Caco-2 (cell line): ENCODE measurements around the gene HACD1. TPM values are rescaled to one million over a fixed set of nuclear protein-coding genes. Genes with fewer than 3 reads are reported as not detected.

Experiments
- BruUV-seq: library from RNA; stranded (reverse); fragments of 400-500 nt; replicated peaks from 2 replicates; lab custom pipeline; 2021; lab: Mats Ljungman, UMichigan
- CTCF ChIA-PET: fragments of 300-600 bp; sonication (Branson Sonifier 250); formaldehyde crosslinking; loops from one replicate; lab custom pipeline; 2022; ENCODE audit warnings: antibody characterized with exemption; lab: Charles Lee
- POLR2A ChIA-PET: fragments of 300-600 bp; sonication (Branson Sonifier 250); formaldehyde crosslinking; loops from one replicate; lab custom pipeline; 2022; ENCODE audit warnings: antibody characterized with exemption; lab: Charles Lee
- DNase-seq, 2 experiments: peaks; one replicate each; pipeline versions ENCODE4 v3.0.0 to v3.0.0-alpha.2; 2020 to 2022
- H3K27me3 ChIP-seq: replicated peaks from 2 replicates; pipeline ENCODE4 v1.6.0; 2011; ENCODE audit warnings: low read length; ENCODE audit not compliant: control insufficient read depth, insufficient read depth
- H3K36me3 ChIP-seq: 2 replicates; pipeline ENCODE4 v1.5.1; 2011; ENCODE audit warnings: low read length; ENCODE audit not compliant: control insufficient read depth, insufficient read depth
- H3K4me1 ChIP-seq: fragments of 250-450 bp; sonication (Bioruptor Pico); 2 replicates; pipeline ENCODE4 v1.5.1; 2020; ENCODE audit warnings: mild to moderate bottlenecking
- H3K4me3 ChIP-seq: 2 replicates; pipeline ENCODE4 v1.5.1; 2011; ENCODE audit warnings: low read depth, mild to moderate bottlenecking, control low read depth, low read length
- H3K9me3 ChIP-seq: fragments of 250-450 bp; sonication (Bioruptor Pico); 2 replicates; pipeline ENCODE4 v1.5.1; 2020; ENCODE audit warnings: mild to moderate bottlenecking, moderate library complexity
- H3K27ac Mint-ChIP-seq: one replicate; pipeline ENCODE4 v1.8.0; 2022; ENCODE audit warnings: mixed read lengths; ENCODE audit not compliant: unreplicated experiment
- H3K27me3 Mint-ChIP-seq: one replicate; pipeline ENCODE4 v1.8.0; 2022; ENCODE audit warnings: mixed read lengths; ENCODE audit not compliant: insufficient read depth, unreplicated experiment
- H3K36me3 Mint-ChIP-seq: one replicate; pipeline ENCODE4 v1.8.0; 2022; ENCODE audit warnings: mild to moderate bottlenecking, mixed read lengths; ENCODE audit not compliant: insufficient read depth, unreplicated experiment
- H3K4me1 Mint-ChIP-seq: one replicate; pipeline ENCODE4 v1.8.0; 2022; ENCODE audit warnings: low read depth, mixed read lengths; ENCODE audit not compliant: unreplicated experiment
- H3K4me3 Mint-ChIP-seq: one replicate; pipeline ENCODE4 v1.8.0; 2022; ENCODE audit warnings: mild to moderate bottlenecking, moderate library complexity, mixed read lengths; ENCODE audit not compliant: unreplicated experiment
- H3K9me3 Mint-ChIP-seq: one replicate; pipeline ENCODE4 v1.8.0; 2022; ENCODE audit warnings: mixed read lengths; ENCODE audit not compliant: unreplicated experiment
- CTCF ChIP-seq, 2 experiments: fragments of 200-600 bp in 1 of 2; IDR thresholded peaks; 1 replicate in 1 of 2; 2 replicates in 1 of 2; pipeline versions ENCODE4 v1.5.1 to v1.8.0; 2011 to 2022; ENCODE audit warnings: antibody characterized with exemption in 1 of 2, control low read depth in 1 of 2, inconsistent platforms in 1 of 2, low read depth in 1 of 2, low read length in 1 of 2, mild to moderate bottlenecking in 1 of 2, moderate library complexity in 1 of 2; ENCODE audit not compliant: insufficient read depth in 1 of 2, severe bottlenecking in 1 of 2, unreplicated experiment in 1 of 2
- intact Hi-C: fragments of 100-400 bp; cut with micrococcal nuclease; formaldehyde crosslinking; loops from one replicate; pipeline ENCODE4 v1.10.0; 2022; ENCODE audit not compliant: unreplicated experiment
- total RNA-seq: library from RNA; stranded (reverse); gene quantifications from 2 replicates; pipeline ENCODE4 v1.2.3, GENCODE V29; 2022

The HACD1 gene
- total RNA-seq, 1 experiment from 2014 or later, result 47.8 TPM

- ChIA-PET POLR2A (no interaction called here), CTCF (interaction anchor here (0.6 kb wide), 1 partner anchor 740 kb away, joined by 3 read pairs; no protein-coding TSS in a partner anchor)
- intact Hi-C loops, result loop anchor here (1.0 kb wide), 5 partner anchors 136 to 609 kb away; no protein-coding TSS in a partner anchor
- Mint-ChIP-seq H3K27me3 (no peaks in the 10 kb centered on the region), H3K27ac (no peak overlapping the region), H3K4me1 (peaks cover 7% of the 10 kb centered on the region), H3K4me3 (no peak overlapping the region), H3K36me3 (peaks cover 7% of the 10 kb centered on the region), H3K9me3 (no peaks in the 10 kb centered on the region)
- Histone ChIP-seq H3K4me1 (no peaks in the 10 kb centered on the region), H3K9me3 (no peaks in the 10 kb centered on the region), H3K27me3 (no peaks in the 10 kb centered on the region), H3K36me3 (no peaks in the 10 kb centered on the region), H3K4me3 (no peak overlapping the region)
- no peak for DNase-seq
- BruUV-seq, result no TSS peak
- no peak for TF ChIP-seq CTCF (IDR thresholded peaks at IDR 0.05; ENCODE audit: insufficient read depth in 1 of 2, low read depth in 1 of 2, low read length in 1 of 2, severe bottlenecking in 1 of 2, unreplicated experiment in 1 of 2)
These were observed 10.1 kb downstream of the HACD1 start for GRCh38 chr10:17607060-17607459.

GRCh38 chr10:17606547-17607040 is 10.6 kb downstream of the HACD1 start:
- no TSS peak for BruUV-seq
- H3K4me1 ChIP-seq, result no peaks in the 10 kb centered on the region
- ChIA-PET CTCF (interaction anchor here (0.6 to 0.7 kb wide), 2 partner anchors 438 to 740 kb away, joined by 3 read pairs; no protein-coding TSS in a partner anchor), POLR2A (interaction anchor here (0.6 kb wide), 1 partner anchor 9 kb away, joined by 4 read pairs; no protein-coding TSS in a partner anchor)
- DNase-seq, result no peak
- H3K9me3 Mint-ChIP-seq, result no peaks in the 10 kb centered on the region
- H3K4me3 Mint-ChIP-seq, result no peak overlapping the region
- TF ChIP-seq CTCF (IDR thresholded peaks at IDR 0.05; ENCODE audit: insufficient read depth in 1 of 2, low read depth in 1 of 2, low read length in 1 of 2, severe bottlenecking in 1 of 2, unreplicated experiment in 1 of 2), result no peak
- intact Hi-C loops, result loop anchor here (1.0 kb wide), 5 partner anchors 137 to 610 kb away; no protein-coding TSS in a partner anchor
- H3K27me3 Mint-ChIP-seq, result no peaks in the 10 kb centered on the region
- H3K27ac Mint-ChIP-seq, result no peak overlapping the region
- no peaks in the 10 kb centered on the region for H3K9me3 ChIP-seq
- peaks cover 5% of the 10 kb centered on the region for H3K36me3 Mint-ChIP-seq
- no peaks in the 10 kb centered on the region for H3K27me3 ChIP-seq
- H3K36me3 ChIP-seq, result no peaks in the 10 kb centered on the region
- H3K4me3 ChIP-seq, result no peak overlapping the region
- H3K4me1 Mint-ChIP-seq, result peaks cover 7% of the 10 kb centered on the region

DNA sequence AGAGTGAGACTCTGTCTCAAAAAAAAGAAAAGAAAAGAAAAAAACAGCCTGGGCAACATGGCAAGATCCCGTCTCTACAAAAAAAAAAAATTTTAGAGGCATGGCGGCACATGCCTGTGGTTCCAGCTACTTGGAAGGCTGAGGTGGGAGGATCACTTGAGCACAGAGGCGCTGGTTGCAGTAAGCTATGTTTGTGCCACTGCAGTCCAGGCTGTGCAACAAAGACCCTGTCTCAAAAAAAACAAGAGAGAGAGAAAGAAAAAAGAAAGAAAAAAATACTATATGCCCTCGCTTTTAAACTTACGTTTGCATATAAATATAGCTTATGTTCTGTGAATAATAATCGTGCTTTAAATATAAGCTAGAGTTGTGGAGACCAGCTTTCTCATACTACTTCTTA is 11.2 kb downstream of the HACD1 start:
- BruUV-seq, result no TSS peak
- no peak overlapping the region for H3K27ac Mint-ChIP-seq
- no peak overlapping the region for H3K4me3 Mint-ChIP-seq
- no peak for DNase-seq
- Histone ChIP-seq H3K4me3 (no peak overlapping the region), H3K36me3 (no peaks in the 10 kb centered on the region), H3K9me3 (no peaks in the 10 kb centered on the region), H3K27me3 (no peaks in the 10 kb centered on the region), H3K4me1 (no peaks in the 10 kb centered on the region)
- peaks cover under 1% of the 10 kb centered on the region for H3K4me1 Mint-ChIP-seq
- H3K9me3 Mint-ChIP-seq, result no peaks in the 10 kb centered on the region
- CTCF ChIA-PET, result interaction anchor here (0.7 kb wide), 1 partner anchor 439 kb away, joined by 3 read pairs; no protein-coding TSS in a partner anchor
- no peak for TF ChIP-seq CTCF (IDR thresholded peaks at IDR 0.05; ENCODE audit: insufficient read depth in 1 of 2, low read depth in 1 of 2, low read length in 1 of 2, severe bottlenecking in 1 of 2, unreplicated experiment in 1 of 2)
- POLR2A ChIA-PET, result interaction anchor here (0.6 kb wide), 1 partner anchor 10 kb away, joined by 4 read pairs; no protein-coding TSS in a partner anchor
- H3K36me3 Mint-ChIP-seq, result no peaks in the 10 kb centered on the region
- H3K27me3 Mint-ChIP-seq, result no peaks in the 10 kb centered on the region
- intact Hi-C loops, result no loop called here
